ENCODE results near the gene MACROD2.

DNA sequence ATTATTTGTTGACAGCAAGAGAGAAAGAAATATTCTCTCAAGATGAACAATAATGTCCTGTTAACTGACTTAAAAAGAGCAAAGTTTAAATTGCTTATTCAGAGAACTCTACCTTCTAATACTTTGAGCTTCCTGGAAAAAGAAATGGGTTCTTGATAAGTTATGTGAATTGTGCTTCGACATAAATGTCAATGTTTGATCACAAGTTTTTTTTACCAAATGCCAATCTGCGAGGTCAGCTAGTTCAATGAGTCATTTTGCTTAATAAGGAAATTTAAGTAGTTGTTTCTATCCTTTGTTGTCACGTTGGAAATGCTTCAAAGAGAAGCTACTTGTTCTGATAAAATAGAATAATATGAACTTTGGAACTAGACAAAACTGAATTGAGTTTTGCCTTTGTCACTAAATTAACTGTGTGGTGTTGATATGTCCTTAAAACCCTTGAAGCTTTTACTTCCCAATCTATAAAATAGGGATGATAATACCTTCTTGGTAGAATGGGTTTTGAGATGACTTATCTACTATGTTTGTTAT, 984.2 kb downstream of the MACROD2 start:
- TF ChIP-seq POLR2A (IDR thresholded peaks at IDR 0.05): no peak
- TF ChIP-seq CTCF (IDR thresholded peaks at IDR 0.05): no peak

Measured in uterus (tissue), 2 donors.